ENCODE results near the gene ACTR1A. TPM values are rescaled to one million over a fixed set of nuclear protein-coding genes. Genes with fewer than 3 reads are reported as not detected.
"Not testable (repeated sequence)": the region's sequence is repeated elsewhere in the genome, so short reads cannot be mapped to it uniquely, and the experiment has no call there.

ACTR1A gene
- total RNA-seq, 1 donor from 2014 or later: 42.1 TPM

DNA sequence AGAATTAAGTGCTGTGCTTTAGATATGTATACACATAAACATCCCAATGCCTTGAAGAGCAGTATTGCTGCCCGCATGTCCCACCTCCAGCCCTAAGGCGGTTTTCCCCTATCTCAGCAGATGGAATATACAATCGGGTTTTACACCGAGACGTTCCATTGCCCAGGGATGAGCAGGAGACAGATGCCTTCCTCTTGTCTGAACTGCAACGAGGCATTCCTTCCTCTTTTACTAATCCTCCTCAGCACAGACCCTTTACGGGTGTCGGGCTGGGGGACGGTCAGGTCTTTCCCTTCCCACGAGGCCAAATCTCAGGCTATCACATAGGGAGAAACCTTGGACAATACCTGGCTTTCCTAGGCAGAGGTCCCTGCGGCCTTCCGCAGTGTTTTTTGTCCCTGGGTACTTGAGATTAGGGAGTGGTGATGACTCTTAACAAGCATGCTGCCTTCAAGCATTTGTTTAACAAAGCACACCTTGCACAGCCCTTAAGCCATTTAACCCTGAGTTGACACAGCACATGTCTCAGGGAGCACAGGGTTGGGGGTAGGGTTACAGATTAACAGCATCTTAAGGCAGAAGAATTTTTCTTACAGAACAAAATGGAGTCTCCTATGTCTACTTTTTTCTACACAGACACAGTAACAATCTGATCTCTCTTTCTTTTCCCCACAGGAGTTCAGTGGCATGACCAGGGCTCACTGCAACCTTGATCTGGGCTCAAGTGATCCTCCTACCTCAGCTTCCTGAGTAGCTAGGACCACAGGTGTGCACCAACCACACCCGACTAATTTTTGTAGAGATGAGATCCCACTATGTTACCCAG lies 47.6 kb downstream of the ACTR1A start:
- not testable (repeated sequence) for DNase-seq (ENCODE audit: low spot score)

GRCh38 chr10:102453502-102453901 lies 49.0 kb downstream of the ACTR1A start:
- DNase-seq (ENCODE audit: low spot score): no peak

GRCh38 chr10:102452672-102453340 lies 49.7 kb downstream of the ACTR1A start:
- no peak for DNase-seq (ENCODE audit: low spot score)

GRCh38 chr10:102451105-102451969 lies 51.2 kb downstream of the ACTR1A start, which contains the start of gene C10orf95:
Gene C10orf95 (minus strand): TSS chr10:102451543. CDS start chr10:102451093, 450 bp downstream.
- no peak for DNase-seq (ENCODE audit: low spot score)

- peak; percentile 84 for DNase-seq (ENCODE audit: low spot score)
Measured at GRCh38 chr10:102450374-102451104, 52.0 kb downstream of the ACTR1A start.

DNA sequence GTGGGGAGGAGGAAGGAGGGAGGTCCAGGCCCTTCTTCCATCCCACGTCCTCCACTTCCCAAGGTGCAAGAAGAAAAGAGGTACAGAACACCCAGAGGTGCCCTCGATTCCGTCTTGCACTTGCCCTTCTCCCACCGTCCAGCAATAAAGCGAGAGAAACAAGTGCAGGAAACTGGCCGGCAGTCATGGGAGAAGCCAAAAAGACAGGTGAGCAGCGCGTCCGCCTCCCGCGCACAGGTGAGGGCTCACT lies 52.5 kb downstream of the ACTR1A start:
- no peak for DNase-seq (ENCODE audit: low spot score)

GRCh38 chr10:102449321-102450123 lies 53.0 kb downstream of the ACTR1A start:
- peak; percentile 61 for DNase-seq (ENCODE audit: low spot score)

GRCh38 chr10:102444851-102445250 lies 57.7 kb downstream of the ACTR1A start:
- DNase-seq (ENCODE audit: low spot score): no peak

DNA sequence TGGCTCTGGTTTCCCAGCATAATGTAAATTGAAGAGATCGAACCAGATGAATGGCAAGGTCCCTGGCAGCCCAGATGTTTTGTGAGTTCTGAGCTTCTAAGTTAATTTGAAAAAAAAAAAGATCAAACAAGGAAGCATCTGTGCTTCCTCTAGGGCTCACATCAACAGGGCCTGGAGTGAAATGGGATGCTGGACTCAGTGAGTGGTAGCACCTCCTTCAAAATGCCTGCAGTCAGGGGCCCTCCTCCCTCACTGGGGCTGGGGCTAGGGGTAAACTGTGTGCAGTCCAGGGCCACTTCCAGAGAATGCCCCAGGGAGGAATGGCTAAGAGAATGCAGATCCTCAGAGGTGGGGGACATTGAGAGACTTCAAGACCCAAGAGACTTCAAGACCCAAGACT lies 64.1 kb downstream of the ACTR1A start:
- DNase-seq (ENCODE audit: low spot score): no peak

DNA sequence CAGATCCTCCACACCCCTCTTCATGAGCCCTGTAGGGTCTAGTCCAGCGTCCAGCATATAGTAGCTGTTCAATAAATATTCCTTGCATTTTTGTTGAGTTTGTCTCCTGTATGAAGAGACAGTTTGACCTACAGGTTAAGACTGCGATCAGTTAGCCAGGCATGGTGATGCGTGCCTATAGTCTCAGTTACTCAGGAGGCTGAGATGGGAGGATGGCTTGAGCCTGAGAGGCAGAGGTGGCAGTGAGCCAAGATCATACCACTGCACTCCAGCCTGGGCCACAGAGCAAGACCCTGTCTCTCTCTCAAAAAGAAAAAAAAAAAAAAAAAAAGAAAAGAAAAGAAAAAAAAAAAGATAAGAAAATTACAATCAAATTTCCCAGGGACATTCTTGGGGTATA lies 65.0 kb downstream of the ACTR1A start:
- DNase-seq (ENCODE audit: low spot score): no peak

DNA sequence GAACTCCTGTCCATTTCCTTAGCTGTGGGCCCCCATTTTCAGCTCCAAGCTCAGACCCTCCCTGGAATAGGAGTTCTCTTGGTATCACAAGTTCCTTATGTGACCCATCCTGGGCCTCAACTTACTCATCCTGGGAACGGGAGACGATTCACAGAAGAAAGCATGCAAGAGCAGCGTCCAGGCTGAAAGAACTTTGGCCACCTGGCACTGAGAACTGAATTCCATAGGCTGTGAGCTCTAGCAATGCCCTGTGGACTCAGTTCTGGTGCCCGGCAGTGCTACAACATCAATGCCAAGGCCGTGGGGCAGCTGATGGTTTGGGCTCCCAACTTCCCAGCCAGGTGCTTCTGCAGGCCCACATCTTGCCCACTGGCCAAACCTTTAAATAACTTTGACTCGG lies 66.2 kb downstream of the ACTR1A start:
- no peak for DNase-seq (ENCODE audit: low spot score)

GRCh38 chr10:102435529-102436233 lies 66.8 kb downstream of the ACTR1A start:
- DNase-seq (ENCODE audit: low spot score): no peak

DNA sequence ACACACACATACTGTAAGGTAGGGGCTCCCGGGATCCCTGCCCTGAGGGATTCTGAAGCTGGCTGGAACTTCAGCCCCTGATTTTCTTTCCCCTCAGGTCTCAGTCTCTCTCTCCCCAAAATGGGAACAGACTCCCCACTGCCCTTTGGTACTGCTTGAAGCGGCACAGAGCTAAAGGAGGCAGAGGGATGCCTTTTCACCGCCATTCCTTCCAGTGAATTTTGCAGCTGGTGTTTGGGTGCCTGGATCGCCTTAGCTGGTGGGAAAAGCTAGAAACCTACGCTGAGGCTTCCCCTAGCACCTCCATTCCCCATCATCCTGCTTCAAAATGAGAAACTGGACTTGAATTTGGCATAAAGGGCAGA lies 67.4 kb downstream of the ACTR1A start:
- no peak for DNase-seq (ENCODE audit: low spot score)

- peak; percentile 41 for DNase-seq (ENCODE audit: low spot score)
Measured at GRCh38 chr10:102434394-102435132, 67.9 kb downstream of the ACTR1A start.

- DNase-seq (ENCODE audit: low spot score): no peak
Measured at GRCh38 chr10:102433619-102434046, 68.9 kb downstream of the ACTR1A start.

- DNase-seq (ENCODE audit: low spot score): peak; percentile 99
Measured at GRCh38 chr10:102432162-102432950, 70.2 kb downstream of the ACTR1A start, which contains the start of gene CUEDC2. Gene CUEDC2 (minus strand): TSS chr10:102432574. CDS start chr10:102425188, 7,386 bp downstream.

DNA sequence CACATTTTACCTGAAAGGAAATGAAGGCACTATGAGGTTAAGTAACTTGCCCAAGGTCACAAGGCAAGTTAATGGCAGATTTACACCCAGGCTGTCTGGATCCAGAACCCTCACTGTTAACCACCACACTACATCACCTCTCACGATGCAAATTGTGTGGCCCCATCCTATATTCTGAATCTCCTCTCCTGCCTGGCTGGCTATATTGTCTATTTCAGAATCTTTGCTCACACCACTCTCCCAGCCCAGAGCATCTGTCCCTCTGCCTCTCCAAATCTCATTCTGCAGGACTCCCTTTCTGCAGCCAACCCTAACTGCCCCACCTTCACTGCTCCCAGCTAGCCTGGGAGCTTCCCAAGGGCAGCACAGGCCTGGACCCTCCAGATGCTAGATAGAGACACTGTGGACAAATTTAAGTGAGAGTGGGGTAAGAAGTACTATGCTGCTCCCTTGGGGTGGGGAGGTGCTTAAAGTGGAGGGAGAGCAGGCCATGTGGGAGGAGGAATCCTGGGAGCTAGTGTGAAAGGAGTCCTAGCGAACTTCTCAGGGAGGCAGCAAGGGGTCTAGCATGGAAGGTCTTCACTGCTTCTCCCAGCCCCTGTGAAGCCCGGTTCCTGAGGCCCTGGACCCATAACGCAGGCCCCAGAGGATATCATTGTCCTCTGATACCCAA lies 70.9 kb downstream of the ACTR1A start:
- DNase-seq (ENCODE audit: low spot score): peak; percentile 30

- no peak for DNase-seq (ENCODE audit: low spot score)
Measured at GRCh38 chr10:102429468-102429867, 73.0 kb downstream of the ACTR1A start.

Data from umbilical cord (tissue), 2 donors.